Endothelial cell of umbilical vein (primary cell): Measurements from ENCODE around the gene ENDOG. TPM values are rescaled to one million over a fixed set of nuclear protein-coding genes. Genes with fewer than 3 reads are reported as not detected.

Experiments used
- BruUV-seq: library from RNA; stranded (reverse); fragments of 400-500 nt; replicated peaks from 2 replicates; lab custom pipeline; 2021; lab: Mats Ljungman, UMichigan
- CTCF ChIA-PET: fragments of 300-600, 350-600 bp; sonication (Branson Sonifier 250); formaldehyde crosslinking; loops from one replicate; lab custom pipeline; 2021; ENCODE audit warnings: antibody characterized with exemption, inconsistent platforms; lab: Charles Lee
- POLR2A ChIA-PET: fragments of 300-600, 350-600 bp; sonication (Branson Sonifier 250); formaldehyde crosslinking; loops from one replicate; lab custom pipeline; 2021; ENCODE audit warnings: antibody characterized with exemption, inconsistent platforms; lab: Charles Lee
- DNase-seq: peaks from one replicate; pipeline ENCODE4 v3.0.0-alpha.2; 2011; ENCODE audit warnings: low read depth, low spot score
- FAIRE-seq: peaks from 2 replicates; lab custom pipeline; 2011; peaks lifted over from hg19 to GRCh38; lab: Jason Lieb, UNC
- H2AFZ ChIP-seq: 2 replicates; pipeline ENCODE4 v1.6.0; 2012; ENCODE audit warnings: low read depth, low read length, control low read depth, inconsistent platforms
- H3K27ac ChIP-seq: 2 replicates; pipeline ENCODE4 v1.5.1; 2011; ENCODE audit warnings: low read depth, mild to moderate bottlenecking, control low read depth, low read length, moderate library complexity; ENCODE audit not compliant: insufficient read depth
- H3K27me3 ChIP-seq, 2 experiments: 2 replicates each; pipeline versions ENCODE4 v1.6.0 to v1.6.1; 2011; ENCODE audit warnings: low read length in 2 of 2, mixed read lengths in 1 of 2; ENCODE audit not compliant: control insufficient read depth in 2 of 2, insufficient read depth in 2 of 2
- H3K36me3 ChIP-seq, 2 experiments: 2 replicates in 1 of 2; 3 replicates in 1 of 2; pipeline ENCODE4 v1.5.1; 2011; ENCODE audit warnings: low read length in 2 of 2, mild to moderate bottlenecking in 1 of 2, moderate library complexity in 1 of 2; ENCODE audit not compliant: control insufficient read depth in 2 of 2, insufficient read depth in 2 of 2; ENCODE audit errors: extremely low read depth in 1 of 2
- H3K4me1 ChIP-seq: 3 replicates; pipeline ENCODE4 v1.5.1; 2011; ENCODE audit warnings: mild to moderate bottlenecking, low read length; ENCODE audit not compliant: control insufficient read depth, insufficient read depth; ENCODE audit errors: extremely low read depth
- H3K4me2 ChIP-seq: 2 replicates; pipeline ENCODE4 v1.6.1; 2011; ENCODE audit warnings: low read length, control low read depth, mixed read lengths; ENCODE audit not compliant: insufficient read depth
- H3K4me3 ChIP-seq, 3 experiments: fragments of 200-600 bp in 1 of 3; sonication (generic), shearing (Covaris generic) in 1 of 3; replicated peaks in 1 of 3; 2 replicates each; pipeline ENCODE4 v1.5.1; 2011 to 2016; ENCODE audit warnings: control low read depth in 3 of 3, low read length in 3 of 3, mild to moderate bottlenecking in 2 of 3, inconsistent platforms in 1 of 3, low read depth in 1 of 3, moderate library complexity in 1 of 3; ENCODE audit not compliant: insufficient read depth in 1 of 3
- H3K79me2 ChIP-seq: 2 replicates; pipeline ENCODE4 v1.6.0; 2012; ENCODE audit warnings: low read length, inconsistent platforms; ENCODE audit not compliant: control insufficient read depth, insufficient read depth
- H3K9ac ChIP-seq: replicated peaks from 2 replicates; pipeline ENCODE3; 2011; ENCODE audit warnings: low read length, control low read depth; ENCODE audit not compliant: insufficient read depth; ENCODE audit errors: extremely low read depth
- H3K9me1 ChIP-seq: replicated peaks from 3 replicates; pipeline ENCODE4 v1.6.0; 2011; ENCODE audit warnings: mild to moderate bottlenecking, low read length; ENCODE audit not compliant: control insufficient read depth, insufficient read depth; ENCODE audit errors: extremely low read depth
- H3K9me3 ChIP-seq: replicated peaks from 2 replicates; pipeline ENCODE4 v1.5.1; 2012; ENCODE audit warnings: low read length, inconsistent platforms; ENCODE audit not compliant: control insufficient read depth, insufficient read depth
- H4K20me1 ChIP-seq: replicated peaks from 2 replicates; pipeline ENCODE3; 2011; ENCODE audit warnings: mild to moderate bottlenecking, low read length; ENCODE audit not compliant: control insufficient read depth, insufficient read depth; ENCODE audit errors: extremely low read depth
- EZH2 ChIP-seq: IDR thresholded peaks from 2 replicates; pipeline ENCODE4 v1.6.1; 2012; ENCODE audit warnings: borderline replicate concordance, low read depth, mild to moderate bottlenecking, moderate library complexity, low read length, inconsistent platforms; ENCODE audit not compliant: severe bottlenecking
- FOS ChIP-seq: IDR thresholded peaks from 2 replicates; pipeline ENCODE4 v1.6.1; 2011; ENCODE audit warnings: mild to moderate bottlenecking, low read length, moderate library complexity, borderline replicate concordance; ENCODE audit not compliant: insufficient read depth
- GATA2 ChIP-seq: IDR thresholded peaks from 2 replicates; pipeline ENCODE4 v1.7.0; 2011; ENCODE audit warnings: low read depth, mild to moderate bottlenecking, moderate library complexity, mixed read lengths, low read length; ENCODE audit not compliant: insufficient read length, insufficient read depth
- JUN ChIP-seq: IDR thresholded peaks from 2 replicates; pipeline ENCODE4 v1.6.1; 2011; ENCODE audit warnings: borderline replicate concordance, low read depth; ENCODE audit not compliant: insufficient read length, insufficient read depth
- MYC ChIP-seq: IDR thresholded peaks from one replicate; pipeline ENCODE4 v1.6.1; 2011; ENCODE audit warnings: mild to moderate bottlenecking, low read depth, low read length
- POLR2A ChIP-seq: IDR thresholded peaks from 2 replicates; pipeline ENCODE4 v1.6.1; 2012; ENCODE audit warnings: low read depth, mild to moderate bottlenecking, control low read depth, low read length
- POLR2AphosphoS5 ChIP-seq: IDR thresholded peaks from 2 replicates; pipeline ENCODE4 v1.6.1; 2012; ENCODE audit warnings: low read depth, mild to moderate bottlenecking, control low read depth, low read length, moderate library complexity; ENCODE audit not compliant: insufficient read depth
- dilution Hi-C: fragments of 300-500 bp; cut with MboI; formaldehyde crosslinking; loops from one replicate; pipeline ENCODE4 v1.15.0; 2019; ENCODE audit warnings: low sequenced_read_pairs; ENCODE audit not compliant: extremely low pct_ligation_motif_present
- intact Hi-C: fragments of 100-400 bp; cut with micrococcal nuclease; formaldehyde crosslinking; loops from one replicate; pipeline ENCODE4 v1.10.0; 2022
- polyA plus RNA-seq, 4 experiments: library from polyadenylated mRNA; depleted of rRNA in 3 of 4; stranded (reverse) in 3 of 4; unstranded in 1 of 4; fragments of >200 nt; gene quantifications; 2 replicates each; pipeline versions ENCODE4 v1.2.1 to v1.2.3, GENCODE V29; 2011 to 2012; ENCODE audit warnings: missing spikeins in 1 of 4
- total RNA-seq: library from RNA; stranded (reverse); gene quantifications from 2 replicates; pipeline ENCODE4 v1.2.3, GENCODE V29; 2021
- TF ChIP-seq, protein P1 (sequence below): IDR thresholded peaks from 2 replicates; pipeline ENCODE4 v1.6.1; 2011; ENCODE audit not compliant: insufficient read depth, insufficient read length
- TF ChIP-seq, protein P2 (sequence below), 2 donors: IDR thresholded peaks; 1 replicate in 1 of 2; 2 replicates in 1 of 2; pipeline ENCODE4 v1.5.1; 2011; ENCODE audit warnings: low read length in 2 of 2, mild to moderate bottlenecking in 2 of 2, moderate library complexity in 2 of 2, control low read depth in 1 of 2, inconsistent platforms in 1 of 2, low read depth in 1 of 2; ENCODE audit not compliant: insufficient read depth in 1 of 2; ENCODE audit errors: extremely low read depth in 1 of 2

Gene ENDOG
- total and polyA plus RNA-seq, 2 donors (not counting 3 experiments of a cell fraction or from before 2014, with no cell fraction given) = 18.0 to 21.1 TPM

DNA sequence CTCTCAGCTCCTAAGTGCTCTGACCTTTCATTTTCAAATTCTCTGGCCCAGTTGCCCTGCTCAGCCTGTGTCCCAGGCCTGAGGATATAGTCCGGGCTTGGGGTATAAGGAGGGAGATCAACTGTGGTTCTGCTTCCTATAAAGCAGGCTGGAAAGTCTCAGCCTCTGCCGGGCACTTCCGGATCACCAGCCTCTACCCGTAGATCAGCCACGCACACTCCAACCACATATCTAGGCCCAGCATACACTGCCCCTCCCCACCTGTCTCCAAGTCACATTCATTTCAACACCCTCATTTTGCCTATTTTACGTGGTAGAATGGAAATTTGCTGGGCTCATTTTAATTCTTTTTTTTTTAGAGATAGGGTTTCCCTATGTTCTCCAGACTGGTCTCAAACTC, 49.7 kb upstream of the ENDOG start:
- FAIRE-seq (no peak), DNase-seq (no peak)
- Histone ChIP-seq H3K9me1 (no peaks in the 10 kb centered on the region), H3K27ac (no peak overlapping the region), H3K4me1 (peaks cover 7% of the 10 kb centered on the region), H3K9me3 (no peaks in the 10 kb centered on the region), H3K79me2 (no peaks in the 10 kb centered on the region), H3K27me3 (no peaks in the 10 kb centered on the region), H3K9ac (no peak overlapping the region), H2AFZ (no peak overlapping the region), H3K36me3 (no peaks in the 10 kb centered on the region), H3K4me3 (no peak overlapping the region), H4K20me1 (no peaks in the 10 kb centered on the region), H3K4me2 (no peak overlapping the region)
- intact Hi-C loops (no loop called here), dilution Hi-C loops (no loop called here)
- BruUV-seq = no TSS peak
- ChIA-PET CTCF (interaction anchor here (1.0 kb wide), 1 partner anchor 35 kb away, joined by 3 read pairs; no protein-coding TSS in a partner anchor), POLR2A (no interaction called here)
- TF ChIP-seq, protein P1, sequence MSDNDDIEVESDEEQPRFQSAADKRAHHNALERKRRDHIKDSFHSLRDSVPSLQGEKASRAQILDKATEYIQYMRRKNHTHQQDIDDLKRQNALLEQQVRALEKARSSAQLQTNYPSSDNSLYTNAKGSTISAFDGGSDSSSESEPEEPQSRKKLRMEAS = no peak
- TF ChIP-seq JUN = no peak
- TF ChIP-seq, protein P2, sequence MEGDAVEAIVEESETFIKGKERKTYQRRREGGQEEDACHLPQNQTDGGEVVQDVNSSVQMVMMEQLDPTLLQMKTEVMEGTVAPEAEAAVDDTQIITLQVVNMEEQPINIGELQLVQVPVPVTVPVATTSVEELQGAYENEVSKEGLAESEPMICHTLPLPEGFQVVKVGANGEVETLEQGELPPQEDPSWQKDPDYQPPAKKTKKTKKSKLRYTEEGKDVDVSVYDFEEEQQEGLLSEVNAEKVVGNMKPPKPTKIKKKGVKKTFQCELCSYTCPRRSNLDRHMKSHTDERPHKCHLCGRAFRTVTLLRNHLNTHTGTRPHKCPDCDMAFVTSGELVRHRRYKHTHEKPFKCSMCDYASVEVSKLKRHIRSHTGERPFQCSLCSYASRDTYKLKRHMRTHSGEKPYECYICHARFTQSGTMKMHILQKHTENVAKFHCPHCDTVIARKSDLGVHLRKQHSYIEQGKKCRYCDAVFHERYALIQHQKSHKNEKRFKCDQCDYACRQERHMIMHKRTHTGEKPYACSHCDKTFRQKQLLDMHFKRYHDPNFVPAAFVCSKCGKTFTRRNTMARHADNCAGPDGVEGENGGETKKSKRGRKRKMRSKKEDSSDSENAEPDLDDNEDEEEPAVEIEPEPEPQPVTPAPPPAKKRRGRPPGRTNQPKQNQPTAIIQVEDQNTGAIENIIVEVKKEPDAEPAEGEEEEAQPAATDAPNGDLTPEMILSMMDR (IDR thresholded peaks at IDR 0.05; ENCODE audit: extremely low read depth in 1 of 2, insufficient read depth in 1 of 2, low read depth in 1 of 2, low read length in 2 of 2) = no peak
- TF ChIP-seq MYC = no peak
- TF ChIP-seq EZH2 = no peak
- TF ChIP-seq GATA2 = no peak
- no peak for TF ChIP-seq POLR2AphosphoS5
- TF ChIP-seq POLR2A = no peak
- TF ChIP-seq FOS = no peak
